Measurements from ENCODE around the gene KIAA0040. TPM values are rescaled to one million over a fixed set of nuclear protein-coding genes. Genes with fewer than 3 reads are reported as not detected.

KIAA0040 gene
- total RNA-seq, 1 donor from 2014 or later, result 7.3 TPM

GRCh38 chr1:175155473-175155856 is 37.1 kb downstream of the KIAA0040 start:
- Mint-ChIP-seq H3K4me3 (no peak overlapping the region), H3K9me3 (no peaks in the 10 kb centered on the region), H3K27me3 (peaks cover 45% of the 10 kb centered on the region), H3K36me3 (no peaks in the 10 kb centered on the region), H3K4me1 (ENCODE audit: unreplicated experiment) (no peaks in the 10 kb centered on the region), H3K27ac (no peak overlapping the region)
- no peak for DNase-seq (ENCODE audit: extremely low spot score, unreplicated experiment)
- no peak for TF ChIP-seq CTCF (conservative IDR thresholded peaks at IDR 0.05)

GRCh38 chr1:175154629-175155472 is 37.7 kb downstream of the KIAA0040 start:
- DNase-seq (ENCODE audit: extremely low spot score, unreplicated experiment), result no peak
- H3K27me3 Mint-ChIP-seq, result peaks cover 49% of the 10 kb centered on the region
- no peak overlapping the region for H3K27ac Mint-ChIP-seq
- H3K9me3 Mint-ChIP-seq, result no peaks in the 10 kb centered on the region
- H3K4me1 Mint-ChIP-seq (ENCODE audit: unreplicated experiment), result no peaks in the 10 kb centered on the region
- no peak overlapping the region for H3K4me3 Mint-ChIP-seq
- peak; percentile 90 for TF ChIP-seq CTCF (conservative IDR thresholded peaks at IDR 0.05)
- H3K36me3 Mint-ChIP-seq, result no peaks in the 10 kb centered on the region

DNA sequence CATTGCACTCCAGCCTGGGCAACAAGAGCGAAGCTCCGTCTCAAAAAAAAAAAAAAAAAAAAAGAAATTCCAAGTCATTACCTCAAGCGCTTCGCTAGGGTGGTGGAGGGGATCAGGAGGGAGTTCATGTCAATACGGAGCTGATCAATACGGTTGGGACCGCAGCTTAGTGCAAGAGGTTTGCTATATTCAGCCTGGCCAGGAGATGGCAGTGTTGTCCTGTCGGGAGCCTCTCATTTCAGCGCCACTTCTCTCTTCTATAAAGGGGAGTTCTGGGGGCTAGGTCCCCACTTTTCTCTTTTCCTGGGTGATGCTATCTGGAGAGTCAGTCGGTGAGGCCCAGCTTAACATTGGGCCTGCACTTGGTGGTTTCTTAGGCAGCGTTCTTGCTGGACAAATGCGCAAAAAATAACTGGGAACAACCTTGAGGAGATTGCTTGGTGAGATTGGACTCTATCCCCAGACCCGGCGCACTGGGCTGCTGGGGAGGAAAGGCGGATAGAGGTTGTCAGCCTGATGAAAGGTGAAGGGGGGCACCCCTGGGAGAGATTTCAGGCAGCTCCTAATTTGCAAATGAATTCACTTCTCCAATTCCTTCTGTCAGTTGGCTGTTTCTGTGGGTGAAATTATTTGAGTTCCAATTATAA is 40.4 kb downstream of the KIAA0040 start:
- DNase-seq (ENCODE audit: extremely low spot score, unreplicated experiment), result no peak
- peak; percentile 92 for TF ChIP-seq CTCF (conservative IDR thresholded peaks at IDR 0.05)
- H3K4me1 Mint-ChIP-seq (ENCODE audit: unreplicated experiment), result no peaks in the 10 kb centered on the region
- H3K9me3 Mint-ChIP-seq, result no peaks in the 10 kb centered on the region
- H3K27me3 Mint-ChIP-seq, result peaks cover 62% of the 10 kb centered on the region
- no peak overlapping the region for H3K27ac Mint-ChIP-seq
- no peaks in the 10 kb centered on the region for H3K36me3 Mint-ChIP-seq
- H3K4me3 Mint-ChIP-seq, result no peak overlapping the region

GRCh38 chr1:175150596-175151319 is 41.8 kb downstream of the KIAA0040 start:
- Mint-ChIP-seq H3K27ac (no peak overlapping the region), H3K9me3 (no peaks in the 10 kb centered on the region), H3K4me3 (no peak overlapping the region), H3K27me3 (peaks cover 66% of the 10 kb centered on the region), H3K36me3 (no peaks in the 10 kb centered on the region), H3K4me1 (ENCODE audit: unreplicated experiment) (peaks cover 3% of the 10 kb centered on the region)
- no peak for TF ChIP-seq CTCF (conservative IDR thresholded peaks at IDR 0.05)
- DNase-seq (ENCODE audit: extremely low spot score, unreplicated experiment), result no peak

DNA sequence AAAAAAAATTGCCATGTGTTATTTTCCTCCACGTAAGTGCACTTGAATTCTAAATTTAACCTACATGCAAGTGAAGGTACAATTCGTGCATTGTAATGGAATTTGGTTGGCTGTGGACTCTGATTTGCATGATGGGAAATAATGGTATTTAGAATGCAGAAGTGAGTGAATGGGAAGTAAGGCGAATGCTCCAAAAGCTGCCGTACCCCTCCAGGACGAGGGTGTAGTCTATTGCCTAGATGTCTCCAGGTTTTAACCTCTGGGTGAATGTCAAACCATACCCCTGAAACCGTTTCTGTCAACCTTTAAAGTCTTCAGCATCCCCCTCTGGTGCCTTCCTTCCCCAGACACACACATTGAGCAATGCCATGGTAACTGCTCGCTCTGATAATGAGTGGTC is 44.5 kb downstream of the KIAA0040 start:
- TF ChIP-seq CTCF (conservative IDR thresholded peaks at IDR 0.05), result no peak
- no peaks in the 10 kb centered on the region for H3K36me3 Mint-ChIP-seq
- H3K27ac Mint-ChIP-seq, result no peak overlapping the region
- no peak overlapping the region for H3K4me3 Mint-ChIP-seq
- no peaks in the 10 kb centered on the region for H3K9me3 Mint-ChIP-seq
- DNase-seq (ENCODE audit: extremely low spot score, unreplicated experiment), result no peak
- H3K27me3 Mint-ChIP-seq, result peaks cover 50% of the 10 kb centered on the region
- H3K4me1 Mint-ChIP-seq (ENCODE audit: unreplicated experiment), result peaks cover 3% of the 10 kb centered on the region
